GM21367 (cell line): ENCODE results near the gene WIZ.

Experiments
- ATAC-seq: cut with Tn5 transposase; IDR thresholded peaks from one replicate; pipeline ENCODE4 v1.9.1; 2021; ENCODE audit not compliant: unreplicated experiment

WIZ gene

DNA sequence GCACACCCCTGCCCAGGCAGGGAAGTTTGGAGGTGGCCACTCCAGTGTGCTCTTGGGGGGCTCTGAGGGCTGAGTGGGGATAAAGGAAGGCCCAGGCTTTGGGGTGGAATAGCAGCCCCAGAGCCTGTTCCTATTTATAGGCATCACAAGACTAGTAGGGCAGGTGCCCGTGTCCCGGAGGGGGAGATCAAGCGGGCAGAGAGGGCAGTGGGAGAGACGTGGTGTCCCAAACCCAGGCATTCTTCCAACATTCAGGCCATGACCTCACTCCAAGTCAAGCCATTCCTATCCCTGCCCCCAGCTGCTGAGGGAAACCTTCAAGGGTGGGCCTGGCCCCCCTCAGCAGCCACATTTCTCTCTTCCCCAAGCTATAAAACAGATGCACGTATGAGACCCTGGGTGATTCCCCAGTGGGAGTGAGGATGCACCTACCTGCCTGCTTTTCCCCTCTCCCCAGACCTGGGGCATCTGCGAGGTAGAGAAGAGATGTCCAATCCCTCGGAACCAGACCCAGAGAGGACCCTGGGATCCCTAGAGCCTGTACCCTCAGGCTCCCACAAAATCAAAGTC is 3.9 kb downstream of the WIZ start:
- ATAC-seq: no peak

DNA sequence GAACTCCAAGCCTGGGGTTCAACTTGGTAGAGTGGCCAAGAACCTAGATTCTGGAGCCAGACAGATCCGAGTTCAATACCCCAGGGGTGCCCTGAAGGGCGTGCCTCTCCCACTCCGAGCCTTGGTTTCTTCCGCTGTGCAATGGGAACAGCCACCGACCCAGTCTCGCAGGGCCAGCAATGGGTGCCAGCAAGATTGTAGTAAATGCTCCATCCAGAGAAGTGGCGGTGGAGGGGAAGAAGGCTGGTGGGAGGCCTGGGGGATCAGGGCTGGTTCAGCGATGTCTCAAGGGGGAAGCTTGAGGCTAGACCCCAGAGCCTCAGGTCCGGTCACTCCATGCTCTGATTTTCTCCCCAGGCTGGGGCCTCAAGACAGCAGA is 4.5 kb downstream of the WIZ start:
- ATAC-seq: no peak

DNA sequence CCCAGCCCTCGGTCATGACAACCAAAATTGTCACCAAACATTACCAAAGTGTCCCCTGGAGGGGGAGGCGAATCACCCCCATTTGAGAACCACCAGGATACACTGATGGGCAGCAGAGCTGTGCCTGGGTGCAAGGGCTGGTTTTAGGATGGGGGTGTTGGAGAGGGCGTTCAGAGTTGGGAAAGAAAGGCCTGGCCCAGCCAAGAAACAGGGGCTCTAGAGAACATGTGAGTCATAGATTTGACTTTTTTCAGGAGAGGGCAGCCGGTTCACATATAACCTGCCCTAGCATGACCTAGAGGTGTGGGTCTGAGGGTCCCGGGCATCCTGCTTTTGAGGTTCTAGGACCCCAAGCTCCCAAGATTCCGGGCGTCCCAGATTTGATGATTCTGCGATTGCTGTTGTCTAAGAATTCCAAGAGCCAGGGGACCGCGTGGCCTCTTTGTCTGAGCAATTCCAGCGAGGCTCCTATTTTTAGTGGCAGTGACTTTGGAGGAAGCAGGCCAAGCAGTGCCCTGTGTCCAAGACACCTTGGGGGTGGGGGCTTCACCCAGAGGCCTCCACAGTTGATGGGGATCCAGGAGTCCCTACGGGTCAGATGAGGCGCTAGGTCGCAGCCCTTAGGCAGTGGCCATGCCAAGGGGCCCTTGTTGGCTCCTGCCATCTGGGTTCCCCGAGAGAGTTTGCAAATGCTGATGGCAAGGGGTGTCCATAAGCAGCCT is 5.1 kb downstream of the WIZ start:
- no peak for ATAC-seq

DNA sequence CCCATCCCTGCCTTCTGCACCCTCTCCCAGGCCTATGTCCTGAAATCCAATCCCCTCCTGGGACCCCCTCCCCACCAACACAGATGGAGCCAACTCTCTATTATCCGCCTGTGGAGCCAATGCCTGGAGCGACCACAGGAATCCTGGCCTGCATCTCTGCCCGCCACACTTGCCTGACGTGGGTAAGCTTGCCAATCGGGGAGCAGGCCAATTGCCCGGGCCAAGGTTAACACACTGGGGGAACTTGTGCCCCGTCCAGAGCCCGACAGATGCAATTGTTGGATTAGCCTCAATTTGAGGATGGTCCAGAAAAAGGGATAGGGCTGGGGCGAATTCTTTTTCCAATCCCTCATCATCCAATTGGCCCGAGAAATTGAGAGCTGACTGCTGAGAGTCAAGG is 5.9 kb downstream of the WIZ start:
- ATAC-seq: no peak

DNA sequence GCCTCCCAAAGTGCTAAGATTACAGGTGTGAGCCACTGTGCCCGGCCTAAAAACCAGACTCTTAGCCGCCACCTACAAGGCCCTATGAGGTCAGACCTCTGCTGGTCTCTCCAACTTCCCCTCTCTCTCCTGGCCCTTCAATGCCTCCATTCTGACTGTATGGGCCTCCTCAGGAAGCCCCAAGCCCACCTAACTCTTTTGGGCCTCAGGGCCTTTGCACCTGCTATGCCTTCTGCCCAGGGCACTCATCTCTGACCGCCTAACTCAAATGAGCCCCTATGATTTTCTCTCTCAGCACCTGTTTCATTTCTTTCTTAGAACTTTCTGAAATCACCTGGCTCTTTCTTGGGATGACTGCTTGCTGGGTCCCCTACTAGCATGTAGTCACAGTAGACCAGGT is 6.4 kb downstream of the WIZ start:
- no peak for ATAC-seq

DNA sequence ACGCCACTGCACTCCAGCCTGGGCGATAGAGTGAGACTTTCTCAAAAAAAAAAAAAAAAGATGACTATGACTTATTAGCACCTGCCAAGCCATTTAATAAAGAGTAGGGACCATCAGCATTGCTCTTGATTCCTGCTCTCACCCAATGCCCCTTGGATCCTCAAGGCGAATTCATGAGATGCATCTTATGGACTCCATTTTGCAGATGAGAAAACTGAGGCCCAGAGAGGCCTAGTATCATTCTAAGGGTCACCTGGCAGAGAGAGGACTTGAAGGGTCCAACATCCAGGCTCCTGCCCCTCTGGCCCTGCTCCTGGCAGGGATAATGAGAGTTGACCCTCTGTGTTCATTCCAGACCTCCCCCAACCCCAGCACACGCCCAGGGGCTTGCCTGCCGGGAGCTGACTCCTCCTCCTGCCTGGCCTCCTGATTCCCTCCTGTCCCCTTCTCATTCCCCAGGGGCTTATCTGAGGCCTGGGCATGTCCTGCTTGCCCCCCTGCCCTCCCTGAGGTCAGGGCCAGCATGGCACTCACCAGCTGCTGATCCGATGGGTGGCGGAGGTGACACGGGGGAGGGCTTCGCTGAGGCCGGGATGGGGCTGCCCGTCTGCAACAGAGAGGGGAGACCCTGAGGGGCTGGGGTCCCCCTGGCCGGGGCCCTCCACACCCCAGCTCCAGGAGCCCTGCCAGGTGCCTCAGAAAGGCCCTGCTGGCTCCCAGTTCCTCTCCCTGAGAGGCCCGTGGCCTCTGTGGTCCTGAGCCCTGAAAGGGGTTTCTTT is 7.4 kb downstream of the WIZ start:
- no peak for ATAC-seq

DNA sequence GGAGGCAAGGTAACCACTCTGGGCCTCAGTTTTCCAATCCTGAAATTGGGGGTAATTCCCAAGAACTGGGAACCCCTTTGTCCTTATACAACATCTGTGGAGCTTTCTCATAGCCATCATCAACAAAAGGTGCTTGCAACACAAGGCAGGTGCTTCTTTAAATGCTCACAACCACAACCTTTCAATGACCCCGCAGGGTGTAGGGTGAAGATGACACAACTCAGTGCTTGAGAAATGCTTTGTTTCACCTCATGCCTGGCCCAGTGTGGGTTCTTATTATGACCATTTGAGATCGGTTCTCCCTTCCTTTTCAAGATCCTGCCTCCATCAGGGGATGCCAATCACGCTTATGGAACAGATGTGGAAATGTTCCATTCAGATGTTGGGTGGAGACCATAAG is 8.4 kb downstream of the WIZ start:
- ATAC-seq: no peak

DNA sequence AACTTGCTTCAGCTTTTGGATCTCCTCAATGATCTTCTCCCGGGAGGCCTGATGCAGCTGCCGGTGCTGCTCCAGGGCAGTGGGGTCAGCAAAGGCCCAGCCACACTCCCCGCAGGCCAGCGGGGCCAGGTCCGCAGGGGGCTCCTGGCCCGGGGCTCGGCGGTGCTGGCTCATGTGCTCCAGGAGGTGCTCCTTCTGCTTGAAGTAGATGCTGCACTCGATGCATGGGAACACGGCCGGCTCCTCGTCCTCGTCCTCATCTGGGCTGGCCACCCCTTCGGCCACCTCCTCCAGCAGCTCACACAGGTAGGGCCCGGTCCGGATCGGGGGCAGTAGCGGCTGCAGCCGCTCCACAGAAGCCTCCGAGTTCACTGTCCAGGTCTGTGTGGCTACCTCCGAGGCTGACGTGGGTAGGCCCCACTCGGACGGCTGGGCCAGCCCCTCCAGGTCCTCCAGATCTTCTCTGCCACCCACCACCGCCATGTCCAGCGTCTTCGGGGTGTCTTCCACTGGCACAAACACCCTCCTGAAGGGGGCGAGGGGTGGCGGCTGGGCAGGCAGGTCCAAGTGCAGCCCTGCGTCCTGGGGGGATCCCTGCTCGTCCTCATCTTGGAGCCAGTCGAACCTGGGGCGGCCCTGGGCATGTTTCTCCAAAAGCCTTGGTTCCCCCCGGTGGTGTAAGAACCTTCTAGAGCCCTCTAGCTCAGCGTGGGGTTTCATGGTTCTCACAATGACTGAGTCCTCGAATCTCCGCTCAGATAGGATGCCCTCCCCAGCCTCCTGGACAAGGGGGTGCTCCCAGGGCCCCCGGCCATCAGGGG is 9.7 kb downstream of the WIZ start:
- no peak for ATAC-seq

DNA sequence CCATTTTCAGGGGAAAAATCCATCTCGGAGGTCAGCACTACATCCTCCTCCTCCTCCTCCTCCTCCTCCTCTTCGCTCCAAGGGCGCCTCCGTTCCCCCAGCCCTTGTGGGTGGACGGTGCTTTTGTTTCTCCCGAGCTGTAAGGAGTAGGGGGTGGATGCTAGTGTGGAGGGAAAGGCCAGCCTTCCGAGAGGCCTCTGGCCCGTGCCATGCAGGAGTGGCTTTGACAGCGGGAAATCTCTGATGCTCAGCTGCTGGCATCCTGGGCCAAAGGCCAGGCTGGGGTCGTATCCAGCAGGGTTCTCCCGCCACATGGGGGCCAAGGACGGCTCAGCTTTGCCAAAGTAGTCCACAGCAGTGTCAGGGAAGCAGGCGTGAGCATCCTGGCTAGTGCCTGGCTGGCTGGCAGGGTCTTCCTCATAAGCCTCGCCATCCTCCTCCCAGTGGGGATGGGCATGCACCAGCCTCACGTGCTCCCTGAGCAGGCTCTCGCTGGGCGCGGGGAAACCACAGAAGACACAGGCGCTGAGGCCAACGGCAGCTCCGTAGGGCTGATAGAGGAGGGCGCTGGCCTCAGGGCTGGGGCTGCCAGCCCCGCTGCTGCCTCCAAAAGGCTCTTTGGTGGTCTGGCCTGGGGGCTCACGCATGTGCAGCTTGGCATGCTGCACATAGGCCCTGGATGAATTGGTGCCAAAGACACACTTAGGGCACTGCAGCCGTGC is 10.5 kb downstream of the WIZ start:
- ATAC-seq: no peak

DNA sequence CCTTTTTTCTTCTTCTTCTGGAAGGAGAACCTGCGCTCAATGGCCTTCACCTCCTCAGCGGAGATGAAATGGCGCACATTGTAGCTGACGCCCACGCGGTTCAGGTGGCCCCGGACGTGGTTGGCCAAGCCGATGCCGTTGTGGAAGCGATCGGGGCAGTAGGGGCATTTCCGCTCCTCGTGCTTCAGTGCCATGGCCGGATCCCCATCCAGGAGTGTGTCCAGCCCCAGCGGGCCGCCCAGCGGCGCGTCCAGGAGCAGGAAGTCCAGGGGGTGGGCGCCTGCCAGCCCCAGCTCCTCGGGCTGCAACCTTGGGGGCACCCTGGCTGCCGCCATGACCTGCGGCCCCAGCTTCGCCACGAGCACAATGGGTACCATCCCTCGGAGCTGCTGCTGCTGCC is 11.2 kb downstream of the WIZ start:
- no peak for ATAC-seq

DNA sequence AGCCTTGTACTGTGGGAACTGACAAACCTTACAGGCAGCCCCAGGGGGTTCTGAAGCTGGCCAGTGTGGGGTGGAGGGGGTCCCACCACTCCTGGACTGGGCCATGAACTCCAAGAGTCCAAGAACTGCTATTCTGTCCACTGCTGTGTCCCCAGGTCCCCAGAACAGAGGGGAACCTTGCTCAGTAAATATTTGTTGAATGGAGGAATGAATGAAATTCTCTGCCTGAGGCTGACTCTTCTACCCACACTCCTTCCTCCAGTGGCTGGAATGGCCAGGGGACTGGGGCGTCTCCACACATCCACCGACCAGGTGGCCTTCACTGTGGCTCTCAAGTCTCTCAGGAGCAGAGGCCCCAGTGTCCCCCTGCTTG is 11.6 kb downstream of the WIZ start:
- ATAC-seq: no peak

DNA sequence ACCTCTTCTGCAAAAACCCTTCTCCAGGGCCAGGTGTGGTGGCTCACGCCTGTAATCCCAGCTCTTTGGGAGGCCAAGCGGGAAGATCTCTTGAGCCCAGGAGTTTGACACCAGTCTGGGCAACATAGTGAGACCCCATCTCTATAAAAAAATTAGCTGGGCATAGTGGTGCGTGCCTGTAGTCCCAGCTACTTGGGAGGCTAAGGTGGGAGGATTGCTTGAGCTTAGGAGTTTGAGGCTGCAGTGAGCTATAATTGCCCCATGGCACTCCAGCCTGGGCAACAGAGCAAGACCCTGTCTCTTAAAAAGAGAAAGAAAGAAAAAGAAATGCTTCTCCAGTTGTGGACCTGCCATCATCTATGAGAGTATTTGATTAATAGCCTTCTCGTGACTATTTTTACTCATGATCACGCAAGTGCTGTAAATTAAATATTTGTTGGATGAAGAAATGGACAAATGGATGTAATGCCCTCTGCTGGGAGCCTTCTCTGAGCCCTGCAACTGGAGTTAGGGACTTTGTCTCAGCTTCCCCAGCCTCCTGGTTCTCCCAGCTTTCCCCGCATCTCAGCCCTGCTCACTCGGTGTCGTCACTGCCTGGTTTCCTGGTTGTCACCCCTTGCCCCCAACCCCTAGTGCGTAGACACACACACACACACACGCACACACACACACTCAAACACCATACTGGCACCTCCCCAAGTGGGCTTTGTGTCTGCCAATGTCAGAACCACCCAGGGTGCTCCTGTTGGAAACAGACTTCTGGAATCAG is 12.2 kb downstream of the WIZ start:
- no peak for ATAC-seq

DNA sequence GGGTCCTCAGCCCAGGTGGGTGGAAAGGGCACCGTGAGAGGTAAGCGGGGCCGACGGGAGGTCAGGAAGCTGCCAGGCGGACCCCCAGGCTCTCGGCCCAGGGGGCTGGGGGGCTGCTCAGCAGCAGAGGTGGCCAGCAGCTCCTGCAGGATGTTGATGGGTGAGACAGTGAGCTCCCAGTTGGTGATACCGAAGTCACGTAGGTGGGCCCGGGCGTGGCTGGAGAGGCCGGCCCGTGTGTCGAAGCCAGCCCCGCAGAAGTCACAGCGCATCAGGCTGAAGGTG is 13.0 kb downstream of the WIZ start:
- no peak for ATAC-seq

DNA sequence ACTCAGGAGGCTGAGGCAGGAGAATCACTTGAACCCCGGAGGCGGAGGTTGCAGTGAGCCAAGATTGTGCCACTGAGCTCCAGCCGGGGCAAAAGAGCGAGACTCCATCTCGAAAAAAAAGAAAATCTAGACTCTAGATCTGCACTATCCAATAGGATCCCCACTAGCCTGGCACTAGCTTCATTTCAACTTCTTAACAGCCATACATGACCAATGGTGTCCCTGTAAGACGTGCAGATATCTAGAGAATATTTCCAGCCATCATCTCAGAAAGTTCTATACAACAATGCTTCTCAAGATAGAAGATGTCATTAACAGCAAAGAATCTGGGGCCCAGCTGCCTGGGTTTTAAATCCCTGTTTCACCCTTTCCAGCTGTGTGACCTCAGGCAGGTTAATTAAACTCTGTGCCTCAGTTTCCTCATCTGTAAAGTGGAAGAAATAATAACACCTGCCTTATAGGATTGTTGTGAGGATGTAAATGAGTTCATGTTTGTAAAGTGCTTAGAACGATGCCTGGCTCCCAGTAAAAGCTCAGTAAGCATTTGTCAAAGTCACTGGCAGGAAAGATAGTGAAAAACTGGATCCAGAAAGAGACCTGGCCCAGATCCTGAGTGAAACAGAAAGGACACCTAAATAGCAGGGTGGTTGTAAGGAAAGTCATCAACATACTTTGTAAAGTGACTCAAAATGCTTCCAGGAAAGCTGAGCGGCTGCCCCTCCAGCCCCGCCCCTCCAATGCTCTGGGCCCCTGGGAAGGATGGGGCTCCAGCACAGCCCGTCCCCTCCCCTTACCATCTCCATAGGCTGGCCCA is 13.5 kb downstream of the WIZ start:
- no peak for ATAC-seq

DNA sequence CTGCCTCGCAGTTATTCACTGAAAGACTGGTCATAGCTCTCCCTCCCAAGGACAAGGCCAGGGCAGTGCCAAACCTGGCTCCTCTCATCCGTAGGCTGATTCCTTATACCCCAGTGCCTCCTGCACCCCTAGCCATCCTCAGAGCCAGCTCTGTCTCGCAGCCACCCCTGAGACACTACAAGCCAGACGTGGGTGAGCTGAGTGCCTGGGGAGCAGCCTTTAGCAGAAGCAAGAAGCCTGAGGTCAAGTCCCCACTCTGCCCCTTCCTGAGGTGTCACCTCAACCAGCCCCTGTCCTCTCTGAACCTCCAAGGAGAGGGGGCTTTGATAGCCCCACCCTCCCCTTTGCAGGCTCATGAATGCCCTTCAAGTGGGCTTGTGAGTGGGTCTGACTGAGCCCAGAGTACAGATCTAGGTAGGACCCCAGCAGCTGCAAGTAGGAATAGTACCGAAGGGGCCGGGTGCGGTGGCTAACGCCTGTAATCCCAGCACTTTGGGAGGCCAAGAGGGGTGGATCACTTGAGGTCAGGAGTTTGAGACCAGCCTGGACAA is 16.2 kb downstream of the WIZ start:
- no peak for ATAC-seq

DNA sequence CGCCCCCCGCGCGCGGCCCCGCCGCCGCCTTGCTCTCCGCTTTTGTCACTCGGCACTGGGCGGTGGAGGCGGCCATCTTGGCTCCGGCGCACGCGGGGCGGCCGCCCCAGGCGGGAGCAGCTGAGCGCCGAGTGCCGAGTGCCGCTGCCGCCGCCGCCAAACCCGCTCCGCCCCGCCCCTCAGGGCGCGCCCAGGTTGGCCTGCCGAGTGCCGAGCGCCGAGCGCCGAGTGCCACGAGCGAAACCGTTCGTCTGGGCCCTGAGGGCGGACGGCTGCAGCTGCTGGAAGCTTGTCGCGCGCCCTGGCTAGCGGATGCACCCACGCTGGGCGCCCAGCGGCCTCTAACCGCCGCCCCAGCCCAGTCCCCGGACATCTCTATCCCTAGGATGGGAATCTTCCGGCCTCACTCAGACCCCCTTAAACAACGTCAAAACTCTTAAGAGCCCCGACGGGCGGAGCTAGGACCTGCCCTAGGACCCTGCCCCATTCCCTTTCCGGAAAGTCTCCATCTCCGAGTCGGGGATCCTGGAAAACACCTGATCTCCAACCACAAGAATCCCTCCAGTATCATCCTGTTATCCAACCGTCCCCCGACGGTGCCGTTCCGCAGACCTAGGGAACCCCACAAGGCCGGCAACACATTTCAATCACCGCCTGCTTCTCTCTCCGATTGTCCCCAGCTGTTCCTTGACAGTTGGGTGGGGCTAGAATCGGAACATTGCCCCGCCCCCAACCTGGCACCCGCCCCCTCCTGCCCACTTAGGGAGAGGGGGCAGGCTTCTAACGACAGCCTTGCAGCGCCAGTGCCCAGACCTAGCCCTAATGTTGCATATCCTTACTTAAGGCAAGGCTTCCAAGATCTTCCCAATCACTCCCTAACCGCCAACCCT is 16.9 kb downstream of the WIZ start:
- peak; percentile 53 for ATAC-seq

DNA sequence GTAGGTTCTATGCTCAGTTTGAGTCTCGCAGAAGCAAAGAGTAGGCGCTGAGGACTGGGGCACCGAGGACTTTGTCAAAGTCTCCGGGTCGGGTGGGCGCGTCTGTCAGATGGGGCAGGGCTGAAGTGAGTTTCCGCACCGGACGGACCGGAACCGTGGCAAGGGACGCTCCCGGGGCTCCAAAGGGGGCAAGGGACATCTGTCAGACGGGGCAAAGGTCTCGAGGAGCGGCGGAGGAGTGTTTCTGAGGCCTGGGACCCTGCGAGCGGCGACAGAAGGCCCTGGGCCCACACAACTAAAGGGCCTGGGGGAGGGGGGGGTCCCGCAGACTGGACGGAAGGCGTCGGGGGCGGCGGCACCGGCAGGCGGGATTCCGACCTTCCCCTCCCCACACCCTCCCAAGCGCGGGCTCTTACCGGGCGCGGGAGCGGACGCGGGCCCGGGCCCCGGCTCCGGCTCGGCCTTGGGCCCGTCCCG is 17.7 kb downstream of the WIZ start:
- ATAC-seq: no peak

DNA sequence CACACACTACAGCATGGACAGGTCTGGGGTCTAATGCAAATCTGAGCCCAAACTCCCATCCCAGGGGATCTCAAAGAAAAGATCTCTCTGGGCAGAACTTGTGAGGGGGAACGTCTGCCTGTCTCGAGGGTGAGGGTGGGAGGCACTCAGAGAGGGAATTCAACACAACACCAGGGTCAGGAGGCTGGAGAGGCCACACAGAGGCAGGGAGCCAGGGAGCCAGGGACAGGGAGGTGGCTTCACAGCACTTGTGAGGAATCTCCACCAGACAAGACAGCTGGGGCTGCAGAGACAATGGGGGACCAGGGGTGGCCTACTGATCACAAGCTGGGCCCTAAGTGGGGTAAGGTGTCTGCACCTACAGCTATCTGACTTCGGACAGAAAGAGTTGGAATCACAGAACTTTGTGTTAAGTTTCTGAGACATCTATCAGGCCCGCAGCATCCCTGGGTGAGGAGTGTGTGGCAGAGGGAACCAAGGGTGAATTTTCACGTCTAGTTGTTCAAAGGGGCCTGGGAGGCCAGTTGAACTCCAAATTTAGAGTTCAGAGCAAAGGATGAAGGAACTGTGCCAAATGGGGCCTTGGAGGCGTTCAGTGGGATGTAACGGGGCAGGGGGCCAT is 18.2 kb downstream of the WIZ start:
- ATAC-seq: no peak
